OCI-M2 (cell line): Measurements from ENCODE around the gene CDKAL1.

Experiments used
- DNase-seq: peaks from one replicate; lab custom pipeline; 2025; ENCODE audit not compliant: unreplicated experiment; lab: John Stamatoyannopoulos, UW

The CDKAL1 gene

DNA sequence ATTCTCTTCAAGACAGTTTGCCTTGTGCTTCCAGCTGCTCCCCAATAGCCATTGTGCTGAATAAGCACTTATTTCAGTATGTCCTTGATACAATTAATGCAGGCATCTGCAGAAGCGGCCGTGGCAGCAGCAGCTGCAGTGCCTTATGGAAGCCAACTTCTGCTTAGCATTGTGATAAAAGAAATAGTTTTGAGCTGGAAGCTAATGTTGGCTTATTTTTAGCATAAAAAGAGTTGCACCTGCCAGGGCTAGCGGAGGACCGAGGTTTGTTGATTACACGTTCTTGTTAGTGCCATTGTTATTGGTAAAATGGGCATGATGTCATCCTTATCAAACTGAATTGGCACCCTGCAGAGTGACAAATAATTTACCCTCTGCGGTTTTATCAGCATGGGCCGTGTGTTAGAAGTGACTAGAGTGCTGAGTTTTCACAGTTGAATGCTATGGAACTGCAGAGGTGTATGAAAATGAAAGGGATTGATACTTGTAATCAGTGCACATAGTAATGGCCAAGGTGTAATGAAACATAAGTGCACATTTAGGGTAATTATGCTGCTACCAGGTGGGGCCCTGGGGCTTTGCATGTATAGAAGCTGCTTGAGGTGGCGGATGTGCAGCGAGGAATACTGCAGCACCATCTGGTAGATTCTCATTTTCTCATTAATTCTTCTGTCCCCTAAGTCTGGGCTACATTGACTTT lies 334.3 kb downstream of the CDKAL1 start:
- no peak for DNase-seq

DNA sequence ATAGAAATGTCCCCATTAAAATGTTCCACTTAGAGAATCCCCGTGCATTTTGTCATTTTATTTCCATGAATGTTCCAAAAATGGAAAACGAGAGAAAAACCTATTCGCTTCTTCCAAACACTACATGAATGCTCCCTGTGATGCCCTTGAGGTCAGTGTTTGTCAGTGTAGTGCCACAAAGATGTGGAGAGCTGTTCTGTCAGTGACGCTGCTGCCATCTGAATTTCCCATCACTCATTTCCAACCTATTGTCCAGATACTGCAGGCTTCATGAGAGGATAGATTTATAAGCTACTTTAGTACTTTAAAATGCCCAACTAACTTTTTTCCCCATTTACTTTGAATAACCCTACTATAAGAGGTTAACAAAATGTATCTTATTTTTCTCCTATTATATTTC lies 335.8 kb downstream of the CDKAL1 start:
- DNase-seq = no peak

DNA sequence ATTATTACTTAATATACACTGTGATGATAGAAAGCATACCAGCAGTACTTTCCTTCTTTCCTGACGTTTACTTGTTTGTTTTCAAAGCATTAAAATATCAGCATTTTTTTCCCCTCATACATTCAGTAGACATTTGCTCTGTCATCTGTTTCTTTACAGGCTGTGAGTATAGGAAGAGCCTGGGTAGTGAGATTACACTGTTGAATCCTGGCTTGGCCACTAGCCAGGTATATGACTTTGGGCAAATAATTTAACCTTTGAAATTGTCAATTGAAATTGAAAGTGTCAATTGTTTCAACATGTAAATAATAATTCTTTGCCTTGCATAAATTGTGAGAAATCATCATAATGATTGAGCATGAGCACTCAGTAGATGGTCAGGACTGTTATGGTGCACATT lies 336.2 kb downstream of the CDKAL1 start:
- DNase-seq = no peak

DNA sequence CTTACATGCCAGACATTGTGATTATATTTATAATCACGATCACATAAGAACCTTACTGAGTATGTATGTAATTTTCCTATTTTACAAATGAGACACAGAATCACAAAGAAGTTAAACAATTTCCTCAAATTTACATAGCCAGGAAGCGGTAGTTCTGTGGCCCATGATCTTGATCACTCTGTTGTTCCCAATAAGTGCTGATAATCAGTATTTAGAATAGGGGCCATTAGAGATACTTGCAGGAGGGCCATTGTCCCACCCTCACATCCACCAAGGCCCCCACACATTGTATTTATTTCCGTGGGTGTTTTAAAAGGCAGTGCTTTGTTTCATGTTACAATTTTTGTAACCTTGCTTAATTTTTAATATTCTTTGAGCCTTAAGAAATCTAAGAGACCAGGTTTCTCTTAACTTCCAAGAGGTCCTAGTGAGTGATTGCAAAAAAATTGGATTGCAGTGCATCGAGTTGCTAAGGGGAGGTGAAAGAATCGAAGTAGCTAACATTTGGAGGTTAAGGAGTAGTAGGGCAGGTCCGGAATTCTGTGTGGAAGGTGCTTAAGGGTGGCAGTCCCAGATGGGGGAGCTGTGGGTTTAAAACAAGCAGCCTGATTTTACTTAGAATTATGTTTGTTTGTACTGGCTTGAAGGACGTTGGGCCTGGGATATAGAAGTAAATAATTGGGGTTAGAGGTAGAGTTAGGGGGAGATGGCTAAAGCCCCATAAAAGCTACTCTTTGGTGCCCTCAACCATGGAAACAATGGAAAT lies 339.4 kb downstream of the CDKAL1 start:
- DNase-seq = no peak

DNA sequence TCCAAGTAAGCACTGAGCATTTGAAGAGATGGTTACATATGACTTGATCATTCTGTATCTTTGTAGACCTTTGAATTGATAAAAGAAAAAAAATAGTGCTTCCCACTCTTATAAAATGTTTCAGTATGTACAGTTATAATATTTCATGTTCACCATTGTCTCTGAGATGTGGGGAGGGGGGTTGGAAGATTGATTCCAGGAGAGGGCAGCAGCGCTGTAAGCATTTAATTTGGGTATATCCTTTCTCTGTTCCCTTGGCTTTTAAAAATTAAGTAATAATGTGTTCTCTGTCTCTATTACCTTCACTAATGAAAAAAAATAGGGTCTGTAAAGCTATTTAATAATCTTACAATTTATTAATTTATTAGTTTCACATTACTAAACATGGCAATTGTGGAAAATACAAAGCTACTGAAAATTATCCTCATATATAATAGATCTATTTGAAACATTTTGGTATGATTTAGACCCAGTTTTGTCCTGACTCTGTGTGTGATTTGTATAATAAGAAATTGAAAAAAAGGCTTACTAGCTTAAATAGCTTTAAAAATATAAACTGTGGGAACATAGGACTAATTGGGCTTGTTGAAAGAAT lies 341.2 kb downstream of the CDKAL1 start:
- no peak for DNase-seq

DNA sequence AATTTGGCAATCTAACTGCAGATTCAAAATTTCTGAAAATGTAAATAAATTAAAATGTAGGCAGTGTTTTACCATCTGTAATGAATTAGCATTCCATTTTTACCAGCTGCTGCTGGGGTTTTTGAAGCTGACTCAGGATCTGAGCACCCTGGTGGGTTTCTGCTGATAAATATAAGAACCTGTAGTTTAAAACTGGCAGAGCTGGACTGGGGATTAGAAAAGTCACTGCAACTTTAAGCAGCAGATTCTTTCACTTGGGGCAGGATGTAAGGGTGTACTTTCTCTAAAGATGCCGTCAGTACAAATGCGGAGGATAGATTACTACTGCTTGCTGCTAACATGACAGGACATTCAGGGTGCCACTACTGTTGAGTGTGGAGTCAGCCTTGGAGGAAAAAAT lies 341.8 kb downstream of the CDKAL1 start:
- DNase-seq = no peak

DNA sequence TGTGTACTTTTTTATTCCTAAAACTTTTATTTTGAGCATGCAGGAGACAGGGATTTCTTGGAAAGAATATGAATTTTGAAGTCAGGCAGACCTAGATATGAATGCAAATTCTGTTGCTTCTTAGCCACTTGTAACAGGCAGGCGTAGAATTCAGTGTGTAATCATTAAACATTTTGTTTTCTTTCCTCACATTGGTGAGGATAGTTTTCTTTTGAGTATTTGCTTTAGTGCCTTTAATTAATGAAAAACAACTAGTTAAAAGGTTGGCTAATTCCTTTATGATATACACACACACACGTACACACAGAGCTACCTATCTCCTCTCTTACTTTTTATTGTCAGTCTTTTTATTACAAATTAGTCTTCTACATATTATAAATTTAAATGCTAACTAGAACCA lies 342.3 kb downstream of the CDKAL1 start:
- DNase-seq = no peak

DNA sequence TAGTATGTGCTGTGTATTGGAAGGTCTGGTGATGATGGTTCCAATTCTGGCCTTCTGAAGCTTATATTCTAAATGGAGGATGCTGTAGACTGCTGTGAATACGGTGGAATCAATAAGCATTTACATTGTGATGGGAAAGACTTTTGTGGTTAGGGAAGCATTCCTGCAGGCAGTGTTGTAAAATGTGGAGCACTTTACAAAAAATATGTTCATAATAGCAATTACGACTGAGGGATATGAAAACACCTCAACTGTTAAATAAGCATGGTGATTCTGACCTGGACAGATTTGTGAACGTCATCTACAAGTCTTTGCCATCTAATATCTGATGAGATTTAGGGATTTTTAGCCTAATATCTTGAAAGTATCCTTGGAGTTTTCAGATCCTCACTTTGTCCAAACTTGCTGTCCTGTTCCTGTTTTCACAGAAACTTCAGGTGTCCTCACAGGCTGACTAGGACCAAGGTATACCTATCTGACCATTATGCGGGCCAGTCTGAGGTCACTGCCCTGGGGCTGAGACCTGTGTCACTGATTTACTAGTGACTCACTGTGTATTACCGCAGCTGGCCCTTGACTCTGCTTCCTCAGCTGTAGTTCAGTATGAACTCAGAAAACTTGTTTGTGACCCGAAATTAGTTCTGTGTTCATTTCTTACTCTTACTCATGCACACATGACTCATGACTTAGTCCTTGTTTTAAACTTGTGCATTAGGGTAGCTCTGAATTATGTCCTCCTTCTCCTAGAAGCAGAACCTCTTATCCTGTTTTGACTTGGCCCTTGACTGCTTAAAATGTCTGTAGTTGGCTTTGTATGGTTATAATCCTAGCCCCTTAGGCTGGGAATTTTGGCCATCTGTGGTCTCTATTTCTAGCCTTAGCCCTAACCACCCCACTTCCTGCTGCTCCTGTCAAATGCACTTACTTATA lies 343.0 kb downstream of the CDKAL1 start:
- DNase-seq = no peak

DNA sequence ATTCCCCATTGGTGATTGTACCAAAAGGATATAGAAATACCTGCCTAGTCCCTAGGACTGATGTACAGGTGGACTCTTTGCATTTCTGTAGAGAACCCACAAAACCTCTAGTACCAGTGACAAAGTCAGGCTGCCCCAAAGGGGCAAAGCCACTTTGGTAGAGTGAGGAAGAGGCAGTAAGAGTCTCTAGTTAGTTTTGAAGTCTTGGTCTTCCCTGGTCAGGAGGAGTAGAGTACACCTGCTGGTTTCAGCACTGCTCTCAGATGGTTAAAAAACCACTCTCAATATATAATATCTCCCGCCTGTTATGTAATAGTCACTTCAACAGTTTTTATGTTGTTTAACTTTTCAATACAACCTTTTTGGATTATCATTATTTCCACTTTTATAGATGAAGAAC lies 344.9 kb downstream of the CDKAL1 start:
- DNase-seq = no peak

DNA sequence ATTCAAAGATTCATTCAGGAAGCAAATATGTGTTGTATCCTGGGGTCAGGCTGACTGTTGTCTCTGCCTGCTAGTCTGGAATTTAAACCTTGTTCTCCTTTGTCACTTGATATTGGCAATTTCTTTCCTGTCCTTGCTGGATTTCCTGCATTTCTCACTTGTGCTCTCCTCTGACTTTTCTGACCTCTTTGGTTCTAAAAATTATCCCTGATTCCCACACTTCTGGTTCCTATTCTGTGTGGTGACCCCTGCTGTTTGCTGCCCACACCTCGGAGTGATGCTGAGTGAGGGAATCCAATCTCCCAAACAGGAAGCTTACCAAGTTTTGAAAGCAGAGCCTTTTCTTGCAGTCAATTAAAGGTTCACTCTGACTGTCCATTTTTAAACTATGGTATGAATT lies 345.3 kb downstream of the CDKAL1 start:
- no peak for DNase-seq

DNA sequence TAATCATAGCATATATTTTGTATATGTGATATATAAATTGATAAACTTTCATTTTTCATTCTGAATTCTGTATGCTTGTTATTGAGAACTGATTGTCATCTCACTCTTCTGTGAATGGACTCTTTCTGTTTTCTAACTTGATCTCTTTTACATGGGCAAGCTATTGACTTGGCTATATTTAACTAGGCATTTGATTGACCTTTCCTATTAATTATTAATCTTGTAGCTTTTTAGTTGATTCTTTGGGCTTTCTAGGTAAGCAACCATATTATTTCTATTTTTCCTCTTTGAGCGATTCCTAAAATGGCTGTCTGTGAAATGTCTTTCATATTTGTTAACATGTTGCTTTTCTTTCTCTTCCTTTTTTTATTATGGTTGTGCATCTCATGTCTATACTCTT lies 347.1 kb downstream of the CDKAL1 start:
- no peak for DNase-seq

DNA sequence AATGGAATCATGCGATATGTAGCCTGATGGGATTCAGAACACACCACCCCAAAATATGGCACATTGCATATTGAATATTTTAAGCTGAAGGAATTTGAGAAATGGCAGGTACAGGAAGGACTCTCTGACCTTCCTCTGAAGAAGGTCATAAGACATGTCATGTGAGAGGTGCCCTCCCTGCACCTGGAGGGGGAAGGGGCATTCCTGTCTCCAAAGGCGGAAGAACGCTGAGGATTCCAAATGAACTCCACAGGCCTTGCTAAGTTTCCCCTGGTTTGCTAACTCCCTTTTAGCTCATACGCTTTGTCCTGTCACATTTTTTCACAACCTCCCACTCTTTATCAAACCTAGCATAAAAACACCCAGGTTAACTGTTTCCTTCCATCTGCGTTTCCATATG lies 347.8 kb downstream of the CDKAL1 start:
- DNase-seq = no peak

DNA sequence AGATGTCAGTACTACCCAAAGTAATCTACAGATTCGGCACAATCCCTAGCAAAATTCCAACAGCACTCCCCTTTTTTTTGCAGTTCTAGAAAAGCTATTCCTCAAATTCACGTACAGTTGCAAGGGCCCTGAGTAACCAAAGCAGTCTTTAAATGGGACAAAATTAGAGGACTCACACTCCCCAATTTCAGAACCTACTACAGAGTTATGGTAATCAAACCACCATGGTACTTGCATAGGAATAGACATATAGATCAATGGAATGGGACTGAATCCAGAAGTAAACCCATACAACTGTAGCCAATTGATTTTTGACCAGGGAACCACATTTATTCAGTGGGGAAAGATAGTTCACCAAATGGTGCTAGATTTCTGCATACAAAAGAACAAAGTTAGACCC lies 350.8 kb downstream of the CDKAL1 start:
- DNase-seq = no peak

DNA sequence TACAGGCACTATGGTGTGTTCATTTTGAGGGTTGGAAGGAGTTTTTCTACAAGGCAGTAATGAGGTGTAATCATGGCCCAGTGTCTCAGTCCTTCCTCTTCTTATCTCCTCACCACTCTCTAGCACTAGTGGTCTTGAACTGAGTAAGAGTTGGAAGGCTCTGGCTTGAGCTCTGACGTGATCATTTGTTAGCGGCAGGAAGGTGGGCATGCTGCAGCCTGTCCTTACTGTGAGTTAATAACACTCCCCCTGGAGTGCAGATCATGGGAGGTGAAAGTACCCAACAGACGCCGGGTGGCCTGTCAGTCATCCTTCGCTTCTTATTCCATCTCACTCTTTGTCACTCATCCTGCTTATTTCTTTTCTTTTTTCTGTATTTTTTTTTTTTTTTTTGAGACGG lies 356.9 kb downstream of the CDKAL1 start:
- no peak for DNase-seq

DNA sequence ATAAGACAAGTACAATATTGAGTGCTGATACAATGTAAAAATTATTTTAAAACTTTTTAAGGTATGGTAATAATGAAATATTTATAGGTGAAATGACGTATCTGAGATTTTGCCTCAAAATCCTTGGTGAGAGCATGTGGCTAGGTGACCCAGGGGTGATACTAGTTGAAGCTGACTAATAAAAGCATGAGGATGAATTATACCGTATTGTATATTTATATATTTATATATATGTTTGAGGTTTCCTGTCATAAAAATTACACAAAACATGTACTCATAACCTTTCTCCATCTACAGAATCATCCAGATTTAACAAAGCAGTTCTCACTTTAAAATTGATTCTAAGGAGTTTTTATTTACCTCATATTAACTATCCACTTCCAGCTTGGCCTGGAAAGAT lies 358.1 kb downstream of the CDKAL1 start:
- DNase-seq = no peak

DNA sequence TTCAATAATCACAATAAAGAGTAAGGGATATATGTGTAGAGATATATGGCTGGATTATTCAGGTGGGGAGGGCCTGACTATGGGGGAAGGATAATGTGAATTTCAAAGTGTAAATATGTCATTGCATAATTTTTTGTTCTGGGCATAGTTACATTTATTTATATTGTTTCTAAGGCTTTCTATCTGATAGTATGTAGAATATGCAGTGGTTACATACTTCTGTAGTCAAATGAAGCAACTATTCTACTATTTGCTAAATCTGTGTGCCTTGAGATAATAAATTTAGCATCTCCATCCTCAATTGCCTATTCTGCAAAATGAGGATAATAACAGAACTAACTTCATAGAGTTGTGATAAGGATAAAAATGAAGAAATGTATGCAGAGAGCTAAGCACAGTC lies 359.2 kb downstream of the CDKAL1 start:
- DNase-seq = no peak

DNA sequence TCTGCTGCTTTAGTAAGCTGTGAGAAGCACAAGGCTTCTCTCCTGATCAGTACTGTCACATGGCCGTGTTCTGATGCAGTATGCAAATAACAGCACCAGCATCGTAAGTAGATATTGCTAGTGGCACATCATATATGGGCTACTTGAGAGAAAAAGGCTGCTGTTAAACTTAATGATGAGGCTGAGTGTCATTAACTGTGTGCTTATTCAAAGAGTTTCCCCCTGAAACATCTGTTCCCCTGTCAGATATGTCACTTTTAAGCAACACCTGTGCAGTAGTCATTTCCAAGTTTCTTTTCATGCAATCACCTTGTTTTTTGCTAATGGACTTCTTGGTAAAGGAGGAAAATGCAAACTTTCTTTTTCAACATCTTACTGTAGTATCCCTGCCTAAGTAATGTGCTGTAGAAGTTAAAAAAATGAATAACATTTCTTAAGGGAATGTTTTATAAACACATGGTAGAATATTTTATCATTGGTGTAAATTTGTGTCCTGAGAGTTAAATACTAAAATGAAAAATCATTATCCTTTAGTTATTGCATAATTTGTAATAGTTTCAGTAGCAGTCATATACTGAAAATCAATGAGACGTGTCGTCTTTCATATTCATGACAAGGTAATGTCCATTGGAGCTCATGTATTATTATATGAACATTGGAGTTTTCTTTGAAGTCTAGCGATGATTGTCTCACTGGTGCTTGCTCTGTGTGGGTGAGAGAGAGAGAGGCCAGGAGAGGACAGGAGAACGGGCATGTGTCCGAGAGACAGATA lies 366.3 kb downstream of the CDKAL1 start:
- DNase-seq = no peak

DNA sequence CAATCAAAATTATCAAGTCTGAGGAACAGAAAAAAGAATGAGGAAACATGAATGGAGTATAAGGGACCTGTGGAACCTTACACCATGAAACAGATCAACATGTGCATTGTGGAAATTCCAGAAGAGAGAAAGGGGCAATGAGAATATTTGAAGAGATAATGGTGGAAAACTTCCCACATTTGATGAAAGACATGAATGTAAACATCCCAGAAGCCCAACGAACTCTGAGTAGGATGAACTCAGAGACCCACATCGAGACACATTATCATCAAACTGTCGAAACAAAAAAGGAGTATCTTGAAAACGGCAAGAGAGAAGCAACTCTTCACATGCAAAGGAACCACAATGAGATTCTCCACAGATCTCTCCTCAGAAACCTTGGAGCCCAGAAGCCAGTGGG lies 371.1 kb downstream of the CDKAL1 start:
- DNase-seq = no peak

DNA sequence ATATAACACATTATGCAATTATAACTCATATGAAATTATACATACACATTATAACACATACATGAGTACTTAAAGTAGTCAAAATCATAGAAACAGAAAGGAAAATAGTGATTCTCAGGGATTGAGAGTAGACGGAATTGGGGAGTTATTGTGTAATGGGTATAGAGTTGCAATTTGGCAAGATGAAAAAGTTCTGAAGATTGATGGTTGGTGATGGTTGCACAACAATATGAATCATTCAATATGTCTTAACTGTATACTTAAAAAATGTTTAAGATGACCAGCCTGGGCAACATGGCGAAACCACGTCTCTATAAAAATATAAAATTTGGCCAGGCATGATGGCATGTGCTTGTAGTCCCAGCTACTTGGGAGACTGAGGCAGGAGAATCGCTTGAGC lies 372.7 kb downstream of the CDKAL1 start:
- no peak for DNase-seq

DNA sequence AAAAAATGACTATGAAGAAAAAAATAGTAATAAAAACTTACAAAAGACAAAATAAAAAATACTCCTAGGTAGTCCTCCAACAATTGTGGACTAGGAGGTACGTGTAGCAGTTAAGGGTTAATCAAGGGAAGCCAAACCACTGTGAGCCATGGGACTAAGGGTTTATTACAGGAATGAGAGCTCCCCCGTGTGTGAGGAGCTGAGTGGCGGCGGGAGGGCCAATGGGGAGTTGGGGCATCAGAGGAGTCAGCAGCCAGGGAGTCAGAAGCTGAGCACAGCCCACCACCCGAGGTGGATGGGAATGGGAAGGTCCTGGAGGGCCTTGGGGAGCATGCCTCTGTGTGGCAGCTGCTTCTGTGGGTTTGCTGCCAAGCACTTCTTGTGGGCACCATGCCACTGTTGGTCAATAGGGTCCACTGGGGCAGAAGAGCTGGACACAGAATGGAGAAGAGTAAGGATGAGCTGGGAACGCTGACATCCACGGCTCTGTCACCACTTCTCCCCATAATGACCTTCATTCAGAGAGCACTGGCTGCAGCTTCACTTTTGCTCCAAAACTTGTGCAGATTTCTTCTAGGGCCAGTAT lies 373.3 kb downstream of the CDKAL1 start:
- no peak for DNase-seq
